GM10248 (cell line): ENCODE results near the gene MEP1A.
"Not testable (repeated sequence)": the region's sequence is repeated elsewhere in the genome, so short reads cannot be mapped to it uniquely, and the experiment has no call there.

ENCODE experiments used
- CTCF ChIA-PET: fragments of 300-600 bp; sonication (Branson Sonifier 250); formaldehyde crosslinking; extraction: SDS; loops from one replicate; lab custom pipeline; 2021; ENCODE audit warnings: antibody characterized with exemption; lab: Yijun Ruan, JAX
- POLR2A ChIA-PET: fragments of 350-650 bp; sonication (Branson Sonifier 250); formaldehyde crosslinking; extraction: SDS; loops from one replicate; lab custom pipeline; 2020; ENCODE audit warnings: antibody characterized with exemption; lab: Yijun Ruan, JAX
- DNase-seq: peaks from one replicate; pipeline ENCODE4 v3.0.0; 2012; ENCODE audit errors: extremely low spot score
- CTCF ChIP-seq: IDR thresholded peaks from 2 replicates; pipeline ENCODE4 v1.5.1; 2012; ENCODE audit warnings: mild to moderate bottlenecking, low read depth; ENCODE audit errors: extremely low read depth, missing control alignments, control extremely low read depth

Gene MEP1A

GRCh38 chr6:46848684-46849360 is 55.6 kb downstream of the MEP1A start:
- DNase-seq = peak; percentile 72
- ChIA-PET POLR2A (no interaction called here), CTCF (interaction anchor here (0.7 to 2.4 kb wide), 19 partner anchors 10 to 831 kb away, joined by 3 to 16 read pairs (median 5); partner anchors contain the start of gene ADGRF1)
- TF ChIP-seq CTCF = peak; percentile 94

- ChIA-PET POLR2A (no interaction called here), CTCF (interaction anchor here (0.7 to 2.4 kb wide), 14 partner anchors 10 to 632 kb away, joined by 3 to 16 read pairs (median 6); partner anchors contain the start of gene ADGRF1)
- no peak for TF ChIP-seq CTCF
- DNase-seq = no peak
Observed at GRCh38 chr6:46849361-46849690, 56.1 kb downstream of the MEP1A start.

- no peak for TF ChIP-seq CTCF
- no peak for DNase-seq
- ChIA-PET POLR2A (no interaction called here), CTCF (interaction anchor here (0.8 kb wide), 1 partner anchor 22 kb away, joined by 3 read pairs; no protein-coding TSS in a partner anchor)
Observed at GRCh38 chr6:46850792-46851191, 57.6 kb downstream of the MEP1A start.

- CTCF ChIA-PET, POLR2A ChIA-PET: not testable (repeated sequence)
Observed at GRCh38 chr6:46851576-46851975, 58.4 kb downstream of the MEP1A start.

GRCh38 chr6:46855966-46856365 is 62.8 kb downstream of the MEP1A start:
- POLR2A ChIA-PET, DNase-seq: not testable (repeated sequence)
- CTCF ChIA-PET = interaction anchor here (1.0 to 2.4 kb wide), 4 partner anchors 9 to 191 kb away, joined by 3 to 5 read pairs (median 4); no protein-coding TSS in a partner anchor
- peak; percentile 61 for TF ChIP-seq CTCF

More at GRCh38 chr6:46851576-46851975, 58.4 kb downstream of the MEP1A start:
- not testable (repeated sequence) for DNase-seq

GRCh38 chr6:46862381-46862780 is 69.2 kb downstream of the MEP1A start:
- DNase-seq = no peak
- TF ChIP-seq CTCF = no peak
- POLR2A ChIA-PET = no interaction called here
- CTCF ChIA-PET = interaction anchor here (0.9 to 2.2 kb wide), 3 partner anchors 8 to 15 kb away, joined by 3 to 14 read pairs (median 3); no protein-coding TSS in a partner anchor

GRCh38 chr6:46863791-46864190 is 70.6 kb downstream of the MEP1A start:
- ChIA-PET POLR2A (no interaction called here), CTCF (interaction anchor here (1.5 kb wide), 1 partner anchor 16 kb away, joined by 6 read pairs; no protein-coding TSS in a partner anchor)
- no peak for DNase-seq
- no peak for TF ChIP-seq CTCF
